Esophagus squamous epithelium (tissue), 5 donors: ENCODE measurements around the gene FAM181A. TPM values are rescaled to one million over a fixed set of nuclear protein-coding genes. Genes with fewer than 3 reads are reported as not detected.

ENCODE experiments used
- DNase-seq: peaks from one replicate; lab custom pipeline; 2025; lab: John Stamatoyannopoulos, UW
- H3K27ac ChIP-seq, 4 donors: fragments of 200-600 bp; sonication (generic); one replicate each; pipeline ENCODE4 v1.5.1; 2016 to 2019; ENCODE audit warnings: mild to moderate bottlenecking in 1 of 4
- H3K27me3 ChIP-seq, 4 donors: fragments of 200-600 bp; sonication (generic); 1 replicate in 3 of 4; 2 replicates in 1 of 4; pipeline versions ENCODE4 v1.5.1 to v1.6.0; 2017 to 2021; ENCODE audit warnings: antibody characterized with exemption in 1 of 4
- H3K36me3 ChIP-seq, 3 donors: fragments of 200-600 bp; sonication (generic); one replicate each; pipeline ENCODE4 v1.5.1; 2016 to 2019
- H3K4me1 ChIP-seq, 3 donors: fragments of 200-600 bp; sonication (generic); one replicate each; pipeline ENCODE4 v1.5.1; 2017 to 2019
- H3K4me3 ChIP-seq, 4 donors: fragments of 200-600 bp; sonication (generic); 1 replicate in 3 of 4; 2 replicates in 1 of 4; pipeline ENCODE4 v1.5.1; 2016 to 2019; ENCODE audit warnings: mild to moderate bottlenecking in 2 of 4, moderate library complexity in 1 of 4
- H3K9me3 ChIP-seq, 3 donors: fragments of 200-600 bp; sonication (generic); one replicate each; pipeline ENCODE4 v1.5.1; 2016 to 2019
- CTCF ChIP-seq, 6 experiments: fragments of 450-650 bp in 4 of 6; fragments of 200-600 bp in 2 of 6; sonication (generic) in 2 of 6; IDR thresholded peaks; one replicate each; pipeline ENCODE4 v1.5.1; 2016 to 2019; ENCODE audit warnings: antibody characterized with exemption in 6 of 6, mild to moderate bottlenecking in 4 of 6, moderate library complexity in 4 of 6
- POLR2A ChIP-seq, 4 donors: fragments of 450-650 bp; IDR thresholded peaks; one replicate each; pipeline ENCODE4 v1.6.1; 2017; ENCODE audit warnings: antibody characterized with exemption in 4 of 4, mild to moderate bottlenecking in 4 of 4, moderate library complexity in 3 of 4
- WGBS, 2 donors: methylation state at CpG; one replicate each; pipeline ENCODE4 v1.1.5; 2018; 5-methylcytosine and 5-hydroxymethylcytosine counted together
- intact Hi-C: fragments of 100-400 bp; cut with DNase I; formaldehyde crosslinking; loops from one replicate; pipeline ENCODE4 v1.15.0; 2022
- total RNA-seq, 4 donors: library from RNA; depleted of rRNA; stranded (reverse); fragments of >200 nt; gene quantifications; one replicate each; pipeline ENCODE4 v1.1.0, GENCODE V29; 2016
- donor health status: DM: yes; HTN: yes; CAD: no.

Gene FAM181A
- total RNA-seq, 4 donors from 2014 or later = not detected

DNA sequence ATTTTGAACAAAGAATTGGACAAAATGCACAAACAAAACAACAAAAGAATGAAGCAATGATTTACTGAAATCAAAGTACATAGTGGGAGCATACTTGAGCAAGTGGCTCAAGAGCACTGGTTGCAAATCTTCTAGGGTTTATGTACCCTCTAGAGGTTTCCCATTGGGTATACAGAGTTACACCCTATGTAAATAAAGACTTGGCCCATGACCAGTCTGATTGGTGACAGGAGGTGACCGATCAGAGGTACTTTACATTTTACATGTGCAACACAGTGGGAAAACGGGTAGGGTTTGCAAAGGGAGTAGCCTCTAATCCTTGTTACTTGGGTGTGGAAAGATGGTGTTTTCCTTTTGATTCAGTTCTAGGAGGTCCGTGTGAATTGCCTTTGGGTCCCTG is 10.6 kb upstream of the FAM181A start:
- TF ChIP-seq POLR2A (IDR thresholded peaks at IDR 0.05) (no peak), CTCF (IDR thresholded peaks at IDR 0.05) (no peak)
- no peak for DNase-seq
- H3K36me3 ChIP-seq = no peaks in the 10 kb centered on the region
- intact Hi-C loops = no loop called here
- peaks cover 0 to 6% (median 0%) of the 10 kb centered on the region in 3 donors for H3K4me1 ChIP-seq
- no peak overlapping the region for H3K27ac ChIP-seq
- H3K4me3 ChIP-seq = no peak overlapping the region
- 54 to 58% methylated on average over 3 of the region's 3 CpGs for WGBS, 2 donors
- peaks cover 0 to 9% (median 4%) of the 10 kb centered on the region in 3 donors for H3K9me3 ChIP-seq
- H3K27me3 ChIP-seq = no peaks in the 10 kb centered on the region

DNA sequence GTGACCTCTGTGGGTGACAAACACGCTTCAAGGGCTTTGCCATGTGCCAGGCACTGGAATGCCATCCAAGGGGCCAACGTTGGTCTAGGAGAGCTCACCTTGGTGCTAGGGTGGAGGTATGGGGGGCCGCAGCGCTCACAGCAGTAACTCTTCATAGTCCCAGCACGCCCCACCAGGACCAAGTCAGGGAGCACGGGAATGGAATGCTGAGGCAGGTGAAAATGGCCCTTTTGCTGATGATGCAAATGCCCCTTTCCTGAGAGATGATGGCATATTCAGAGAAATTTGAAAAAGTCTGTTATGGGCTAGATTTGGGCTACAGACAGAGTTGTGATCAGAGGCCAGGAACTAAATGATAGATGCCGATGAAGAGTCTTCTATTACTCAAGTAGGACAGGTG is 10.0 kb upstream of the FAM181A start:
- H3K9me3 ChIP-seq = peaks cover 0 to 9% (median 4%) of the 10 kb centered on the region in 3 donors
- DNase-seq = no peak

DNA sequence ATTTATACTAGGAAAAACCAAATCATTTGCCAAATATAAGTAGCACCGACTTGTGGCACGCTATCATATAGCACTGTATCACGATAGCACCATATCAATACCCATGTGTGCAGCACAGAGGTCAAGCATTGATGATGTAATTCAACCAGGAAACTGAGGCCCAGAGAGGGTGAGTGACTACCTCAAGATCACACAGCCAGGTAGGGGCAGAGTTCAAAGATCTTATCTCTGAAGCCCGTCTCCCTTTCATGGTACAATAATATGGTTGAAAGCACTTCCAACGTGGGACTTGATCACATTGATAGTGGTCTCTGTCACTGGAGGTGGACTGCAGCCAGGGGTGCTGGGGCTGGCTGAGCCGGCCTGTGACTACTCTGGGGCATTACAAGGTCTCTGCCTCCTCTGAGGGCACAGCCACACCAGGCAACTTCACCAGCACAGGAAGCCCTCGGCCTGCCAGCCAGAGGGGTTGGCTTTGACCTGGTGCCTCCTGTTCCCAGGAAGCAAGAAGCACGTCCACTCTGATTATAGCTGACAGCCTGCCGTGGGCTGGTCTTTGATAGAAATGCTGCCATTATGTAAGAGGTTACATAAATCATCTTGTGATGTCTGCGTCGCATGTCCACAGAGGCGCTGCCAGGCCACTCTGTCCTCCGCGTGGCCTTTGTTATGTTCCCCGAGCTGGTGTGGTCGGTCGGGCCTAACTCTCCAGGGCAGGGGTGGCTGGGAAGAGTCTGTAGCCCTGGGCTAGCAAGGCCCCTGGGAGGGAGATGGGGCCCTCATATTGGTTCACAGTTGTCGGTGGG is 5.9 kb upstream of the FAM181A start:
- Histone ChIP-seq H3K9me3 (no peaks in the 10 kb centered on the region), H3K4me3 (no peak overlapping the region), H3K36me3 (no peaks in the 10 kb centered on the region), H3K27ac (no peak overlapping the region), H3K4me1 (peaks cover 0 to 2% (median 0%) of the 10 kb centered on the region in 3 donors), H3K27me3 (no peaks in the 10 kb centered on the region)
- intact Hi-C loops = no loop called here
- DNase-seq = no peak
- 78 to 79% methylated on average over 8 to 10 of the region's 18 CpGs for WGBS, 2 donors
- TF ChIP-seq CTCF (IDR thresholded peaks at IDR 0.05) = no peak
- TF ChIP-seq POLR2A (IDR thresholded peaks at IDR 0.05) = no peak

More for the DNA sequence above, 10.0 kb upstream of the FAM181A start:
- H3K4me3 ChIP-seq = no peak overlapping the region
- TF ChIP-seq POLR2A (IDR thresholded peaks at IDR 0.05) (no peak), CTCF (IDR thresholded peaks at IDR 0.05) (no peak)
- H3K36me3 ChIP-seq = no peaks in the 10 kb centered on the region
- WGBS, 2 donors = 50 to 79% methylated on average over 3 to 7 of the region's 7 CpGs
- no peaks in the 10 kb centered on the region for H3K27me3 ChIP-seq
- no peak overlapping the region for H3K27ac ChIP-seq
- intact Hi-C loops = no loop called here
- peaks cover 0 to 6% (median 0%) of the 10 kb centered on the region in 3 donors for H3K4me1 ChIP-seq

DNA sequence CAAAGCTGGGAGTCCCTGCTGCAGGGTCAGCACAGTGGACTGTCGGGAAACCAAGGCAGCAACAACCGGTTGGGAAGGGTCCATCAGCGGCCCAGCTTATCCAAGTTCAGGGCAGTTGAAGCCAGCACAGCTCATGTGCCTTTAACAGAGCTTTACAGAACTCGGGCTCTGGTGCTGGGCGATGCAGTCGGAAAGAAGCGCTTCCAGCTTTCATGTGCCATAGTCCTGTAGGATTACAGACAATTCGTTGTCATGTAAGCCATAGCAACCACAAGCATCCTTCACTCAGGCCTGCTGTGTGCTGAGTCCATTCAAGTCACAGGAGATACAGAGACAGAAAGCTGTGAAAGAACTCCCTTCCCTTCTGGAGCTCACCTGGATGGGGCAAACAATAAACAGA is 3.5 kb upstream of the FAM181A start:
- Histone ChIP-seq H3K27me3 (no peaks in the 10 kb centered on the region), H3K4me3 (no peak overlapping the region), H3K9me3 (no peaks in the 10 kb centered on the region), H3K36me3 (no peaks in the 10 kb centered on the region), H3K27ac (no peak overlapping the region), H3K4me1 (peaks cover 0 to 13% (median 0%) of the 10 kb centered on the region in 3 donors)
- TF ChIP-seq POLR2A (IDR thresholded peaks at IDR 0.05) = no peak
- TF ChIP-seq CTCF (IDR thresholded peaks at IDR 0.05) = no peak
- 94% methylated on average over 5 of the region's 8 CpGs for WGBS, 2 donors
- no peak for DNase-seq
- intact Hi-C loops = no loop called here

GRCh38 chr14:93924592-93925355 is 2.4 kb upstream of the FAM181A start:
- Histone ChIP-seq H3K27ac (no peak overlapping the region), H3K36me3 (no peaks in the 10 kb centered on the region), H3K4me3 (no peak overlapping the region), H3K4me1 (peaks cover 0 to 16% (median 0%) of the 10 kb centered on the region in 3 donors), H3K9me3 (no peaks in the 10 kb centered on the region), H3K27me3 (no peaks in the 10 kb centered on the region)
- no peak for TF ChIP-seq CTCF (IDR thresholded peaks at IDR 0.05)
- TF ChIP-seq POLR2A (IDR thresholded peaks at IDR 0.05) = no peak
- intact Hi-C loops = no loop called here
- no peak for DNase-seq
- WGBS, 2 donors = 86 to 94% methylated on average over 9 of the region's 14 CpGs
